AG04450 (cell line): ENCODE data around the gene GPR132. TPM values are rescaled to one million over a fixed set of nuclear protein-coding genes. Genes with fewer than 3 reads are reported as not detected.

Experiments used
- CTCF ChIA-PET: fragments of 300-600, 350-600 bp; formaldehyde crosslinking; extraction: SDS; loops from one replicate; lab custom pipeline; 2022; ENCODE audit warnings: antibody characterized with exemption, inconsistent platforms; lab: Charles Lee
- POLR2A ChIA-PET: fragments of 350-600 bp; formaldehyde crosslinking; extraction: SDS; loops from one replicate; lab custom pipeline; 2021; ENCODE audit warnings: antibody characterized with exemption, inconsistent platforms; lab: Yijun Ruan, JAX
- DNase-seq: peaks from one replicate; pipeline ENCODE4 v3.0.0-alpha.2; 2011; ENCODE audit warnings: low read depth, low spot score
- H3K27ac ChIP-seq: one replicate; pipeline ENCODE4 v1.5.1; 2012; ENCODE audit warnings: low read depth, low read length, control low read depth
- H3K27me3 ChIP-seq: one replicate; pipeline ENCODE4 v1.6.0; 2012; ENCODE audit warnings: low read length; ENCODE audit not compliant: control insufficient read depth, insufficient read depth
- H3K4me3 ChIP-seq: 2 replicates; pipeline ENCODE4 v1.5.1; 2011; ENCODE audit warnings: mild to moderate bottlenecking, low read depth, low read length, control low read depth
- H3K9me3 ChIP-seq: 2 replicates; pipeline ENCODE4 v1.5.1; 2012; ENCODE audit warnings: low read length; ENCODE audit not compliant: control insufficient read depth, insufficient read depth
- polyA plus RNA-seq: library from polyadenylated mRNA; depleted of rRNA; stranded (reverse); fragments of >200 nt; gene quantifications from 2 replicates; pipeline ENCODE4 v1.2.3, GENCODE V29; 2011
- TF ChIP-seq, protein P1 (sequence below): IDR thresholded peaks from 2 replicates; pipeline ENCODE4 v1.5.1; 2011; ENCODE audit warnings: low read depth, low read length, control low read depth, inconsistent platforms

GPR132 gene
- polyA plus RNA-seq, 1 experiment = 0.07 TPM

GRCh38 chr14:105026033-105026785 lies 39.0 kb downstream of the GPR132 start:
- Histone ChIP-seq H3K9me3 (peaks cover 4% of the 10 kb centered on the region; the same call in 1 of the 2 replicates), H3K27ac (no peak overlapping the region), H3K4me3 (no peak overlapping the region), H3K27me3 (no peaks in the 10 kb centered on the region)
- POLR2A ChIA-PET = no interaction called here
- CTCF ChIA-PET = interaction anchor here (0.9 to 1.0 kb wide), 2 partner anchors 20 to 49 kb away, joined by 3 read pairs; no protein-coding TSS in a partner anchor
- DNase-seq = no peak
- TF ChIP-seq, protein P1, sequence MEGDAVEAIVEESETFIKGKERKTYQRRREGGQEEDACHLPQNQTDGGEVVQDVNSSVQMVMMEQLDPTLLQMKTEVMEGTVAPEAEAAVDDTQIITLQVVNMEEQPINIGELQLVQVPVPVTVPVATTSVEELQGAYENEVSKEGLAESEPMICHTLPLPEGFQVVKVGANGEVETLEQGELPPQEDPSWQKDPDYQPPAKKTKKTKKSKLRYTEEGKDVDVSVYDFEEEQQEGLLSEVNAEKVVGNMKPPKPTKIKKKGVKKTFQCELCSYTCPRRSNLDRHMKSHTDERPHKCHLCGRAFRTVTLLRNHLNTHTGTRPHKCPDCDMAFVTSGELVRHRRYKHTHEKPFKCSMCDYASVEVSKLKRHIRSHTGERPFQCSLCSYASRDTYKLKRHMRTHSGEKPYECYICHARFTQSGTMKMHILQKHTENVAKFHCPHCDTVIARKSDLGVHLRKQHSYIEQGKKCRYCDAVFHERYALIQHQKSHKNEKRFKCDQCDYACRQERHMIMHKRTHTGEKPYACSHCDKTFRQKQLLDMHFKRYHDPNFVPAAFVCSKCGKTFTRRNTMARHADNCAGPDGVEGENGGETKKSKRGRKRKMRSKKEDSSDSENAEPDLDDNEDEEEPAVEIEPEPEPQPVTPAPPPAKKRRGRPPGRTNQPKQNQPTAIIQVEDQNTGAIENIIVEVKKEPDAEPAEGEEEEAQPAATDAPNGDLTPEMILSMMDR = no peak

- peaks cover 4% of the 10 kb centered on the region; the same call in 1 of the 2 replicates for H3K9me3 ChIP-seq
- no peak overlapping the region for H3K4me3 ChIP-seq
- POLR2A ChIA-PET = no interaction called here
- DNase-seq = no peak
- CTCF ChIA-PET = interaction anchor here (0.9 to 1.6 kb wide), 4 partner anchors 20 to 50 kb away, joined by 3 to 4 read pairs (median 3); no protein-coding TSS in a partner anchor
- TF ChIP-seq, protein P1 = no peak
- no peaks in the 10 kb centered on the region for H3K27me3 ChIP-seq
- peak overlapping the region; percentile 89 for H3K27ac ChIP-seq
Observed at GRCh38 chr14:105025429-105025828, 39.8 kb downstream of the GPR132 start.

DNA sequence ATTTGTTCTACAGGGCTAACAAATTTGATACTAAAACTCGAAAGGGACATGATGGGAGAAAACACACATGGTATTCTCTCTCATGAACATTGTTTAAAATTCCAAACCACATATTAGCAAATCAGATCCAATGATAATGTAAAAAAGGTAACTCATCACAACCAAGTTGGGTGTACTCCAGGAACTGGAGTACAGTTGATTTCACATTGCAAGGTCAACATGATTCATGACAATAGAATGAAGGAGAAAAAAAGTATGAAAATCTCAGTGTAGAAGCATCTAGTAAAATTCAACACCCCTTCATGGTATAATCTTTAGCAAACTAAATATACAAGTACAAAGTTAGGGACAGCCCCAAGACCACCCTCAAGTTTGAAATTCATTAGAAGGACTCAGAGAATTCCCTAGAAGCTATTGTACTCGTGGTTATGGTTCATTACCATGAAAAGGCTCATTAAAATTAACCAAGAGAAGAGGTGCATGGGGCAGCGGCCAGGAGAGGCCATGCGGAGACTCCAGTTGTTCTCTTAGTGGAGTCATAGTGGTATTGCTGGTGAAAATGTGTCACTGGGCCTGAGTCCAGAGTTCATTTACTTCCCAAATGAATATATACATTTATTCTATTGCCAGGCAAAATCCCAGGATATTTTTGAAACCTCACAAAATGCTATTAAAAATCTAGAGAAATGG lies 41.3 kb downstream of the GPR132 start:
- Histone ChIP-seq H3K9me3 (peaks cover 4% of the 10 kb centered on the region; the same call in 1 of the 2 replicates), H3K27me3 (no peaks in the 10 kb centered on the region), H3K4me3 (no peak overlapping the region), H3K27ac (peak overlapping the region; percentile 89)
- ChIA-PET CTCF (interaction anchor here (1.1 to 1.6 kb wide), 4 partner anchors 21 to 63 kb away, joined by 3 to 4 read pairs (median 4); no protein-coding TSS in a partner anchor), POLR2A (no interaction called here)
- no peak for DNase-seq
- TF ChIP-seq, protein P1 = no peak

DNA sequence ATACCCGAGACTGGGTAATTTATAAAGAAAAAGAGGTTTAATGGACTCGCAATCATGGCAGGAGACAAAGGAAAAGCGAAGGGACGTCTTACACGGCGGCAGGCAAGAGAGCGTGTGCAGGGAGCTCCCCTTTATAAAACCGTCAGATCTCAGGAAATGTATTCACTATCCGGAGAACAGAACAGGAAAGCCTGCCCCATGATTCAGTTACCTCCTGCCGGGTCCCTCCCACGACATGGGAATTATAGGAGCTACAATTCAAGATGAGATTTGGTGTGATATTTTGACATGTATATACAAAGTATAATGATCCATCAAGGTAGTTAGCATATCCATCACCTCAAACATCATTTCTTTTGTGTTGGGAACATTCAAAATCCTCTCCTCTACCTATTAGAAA lies 42.1 kb downstream of the GPR132 start:
- no peak for DNase-seq
- no peak overlapping the region for H3K4me3 ChIP-seq
- ChIA-PET POLR2A (no interaction called here), CTCF (interaction anchor here (0.7 to 1.4 kb wide), 3 partner anchors 23 to 196 kb away, joined by 3 to 6 read pairs (median 4); no protein-coding TSS in a partner anchor)
- H3K27ac ChIP-seq = no peak overlapping the region
- TF ChIP-seq, protein P1 = no peak
- H3K9me3 ChIP-seq = peaks cover 4% of the 10 kb centered on the region; the same call in 1 of the 2 replicates
- no peaks in the 10 kb centered on the region for H3K27me3 ChIP-seq
